Upper lobe of left lung (tissue), 4 donors: ENCODE measurements around the gene VPS33A.
"Not testable (repeated sequence)": the region's sequence is repeated elsewhere in the genome, so short reads cannot be mapped to it uniquely, and the experiment has no call there.

Experiments used
- POLR2A ChIP-seq, 4 donors: fragments of 450-650 bp; IDR thresholded peaks; one replicate each; pipeline ENCODE4 v1.5.1; 2016 to 2017; ENCODE audit warnings: antibody characterized with exemption in 4 of 4, mild to moderate bottlenecking in 2 of 4
- TF ChIP-seq, protein P1 (sequence below), 6 experiments: fragments of 450-650 bp in 4 of 6; fragments of 200-600 bp in 2 of 6; sonication (generic) in 2 of 6; IDR thresholded peaks; one replicate each; pipeline ENCODE4 v1.5.1; 2016 to 2019; ENCODE audit warnings: antibody characterized with exemption in 6 of 6

DNA sequence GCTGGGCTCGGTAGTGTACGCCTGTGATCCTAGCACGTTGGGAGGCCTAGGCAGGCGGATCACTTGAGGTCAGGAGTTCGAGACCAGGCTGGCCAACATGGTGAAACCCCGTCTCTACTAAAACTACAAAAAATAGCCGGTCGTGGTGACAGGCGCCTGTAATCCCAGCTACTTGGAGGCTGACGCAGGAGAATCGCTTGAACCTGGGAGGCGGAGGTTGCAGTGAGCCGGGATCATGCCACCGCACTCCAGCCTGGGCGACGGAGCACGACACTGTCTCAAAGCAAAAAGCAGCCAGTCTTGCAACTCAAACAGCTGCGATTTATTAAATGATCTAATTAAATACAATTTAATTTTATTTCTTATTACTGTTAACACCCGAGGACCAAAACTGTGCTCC, 63.5 kb downstream of the VPS33A start:
- TF ChIP-seq POLR2A (IDR thresholded peaks at IDR 0.05) = not testable (repeated sequence)
- TF ChIP-seq, protein P1, sequence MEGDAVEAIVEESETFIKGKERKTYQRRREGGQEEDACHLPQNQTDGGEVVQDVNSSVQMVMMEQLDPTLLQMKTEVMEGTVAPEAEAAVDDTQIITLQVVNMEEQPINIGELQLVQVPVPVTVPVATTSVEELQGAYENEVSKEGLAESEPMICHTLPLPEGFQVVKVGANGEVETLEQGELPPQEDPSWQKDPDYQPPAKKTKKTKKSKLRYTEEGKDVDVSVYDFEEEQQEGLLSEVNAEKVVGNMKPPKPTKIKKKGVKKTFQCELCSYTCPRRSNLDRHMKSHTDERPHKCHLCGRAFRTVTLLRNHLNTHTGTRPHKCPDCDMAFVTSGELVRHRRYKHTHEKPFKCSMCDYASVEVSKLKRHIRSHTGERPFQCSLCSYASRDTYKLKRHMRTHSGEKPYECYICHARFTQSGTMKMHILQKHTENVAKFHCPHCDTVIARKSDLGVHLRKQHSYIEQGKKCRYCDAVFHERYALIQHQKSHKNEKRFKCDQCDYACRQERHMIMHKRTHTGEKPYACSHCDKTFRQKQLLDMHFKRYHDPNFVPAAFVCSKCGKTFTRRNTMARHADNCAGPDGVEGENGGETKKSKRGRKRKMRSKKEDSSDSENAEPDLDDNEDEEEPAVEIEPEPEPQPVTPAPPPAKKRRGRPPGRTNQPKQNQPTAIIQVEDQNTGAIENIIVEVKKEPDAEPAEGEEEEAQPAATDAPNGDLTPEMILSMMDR (IDR thresholded peaks at IDR 0.05) = not testable (repeated sequence)
